IMR-90 (cell line): ENCODE measurements around the gene EDARADD. TPM values are rescaled to one million over a fixed set of nuclear protein-coding genes. Genes with fewer than 3 reads are reported as not detected.

ENCODE experiments used
- ATAC-seq: fragments of 200-7000 bp; cut with Tn5 transposase; 2 replicates; pipeline ENCODE4 v1.9.1; 2020; ENCODE audit warnings: low read depth, mild to moderate bottlenecking, moderate library complexity
- BruUV-seq: library from RNA; stranded (reverse); fragments of 400-500 nt; replicated peaks from 2 replicates; lab custom pipeline; 2021; lab: Mats Ljungman, UMichigan
- CTCF ChIA-PET: fragments of 300-600 bp; formaldehyde crosslinking; extraction: SDS; loops from one replicate; lab custom pipeline; 2021; ENCODE audit warnings: antibody characterized with exemption; lab: Yijun Ruan, JAX
- POLR2A ChIA-PET: fragments of 300-600 bp; sonication (Branson Sonifier 250); formaldehyde crosslinking; loops from one replicate; lab custom pipeline; 2022; ENCODE audit warnings: antibody characterized with exemption; ENCODE audit not compliant: unreplicated experiment; lab: Charles Lee
- DNase-seq: peaks from one replicate; pipeline ENCODE4 v3.0.0; 2013
- H2AFZ ChIP-seq: replicated peaks from 2 replicates; pipeline ENCODE3; 2013; ENCODE audit warnings: low read length, mild to moderate bottlenecking; ENCODE audit not compliant: poor library complexity
- H2AK5ac ChIP-seq: 2 replicates; pipeline ENCODE4 v1.6.1; 2013; ENCODE audit warnings: low read depth, low read length, inconsistent platforms
- H2AK9ac ChIP-seq: replicated peaks from 2 replicates; pipeline ENCODE3; 2013; ENCODE audit warnings: mild to moderate bottlenecking, low read depth, low read length, moderate library complexity; ENCODE audit not compliant: poor library complexity
- H2BK120ac ChIP-seq: 2 replicates; pipeline ENCODE4 v1.6.1; 2013; ENCODE audit warnings: low read depth, low read length, inconsistent platforms
- H2BK15ac ChIP-seq: 3 replicates; pipeline ENCODE4 v1.6.1; 2013; ENCODE audit warnings: low read depth, low read length, inconsistent platforms
- H2BK20ac ChIP-seq: 2 replicates; pipeline ENCODE4 v1.6.1; 2013; ENCODE audit warnings: low read depth, mild to moderate bottlenecking, inconsistent platforms, low read length, moderate library complexity
- H2BK5ac ChIP-seq: 2 replicates; pipeline ENCODE4 v1.6.1; 2013; ENCODE audit warnings: mild to moderate bottlenecking, low read depth, low read length, inconsistent platforms; ENCODE audit not compliant: poor library complexity, severe bottlenecking
- H3K14ac ChIP-seq: replicated peaks from 2 replicates; pipeline ENCODE4 v1.6.1; 2013; ENCODE audit warnings: low read depth, low read length, inconsistent platforms
- H3K18ac ChIP-seq: 2 replicates; pipeline ENCODE4 v1.6.1; 2013; ENCODE audit warnings: low read depth, low read length, control low read depth
- H3K23ac ChIP-seq: 2 replicates; pipeline ENCODE4 v1.6.1; 2013; ENCODE audit warnings: low read depth, low read length, inconsistent platforms
- H3K27ac ChIP-seq: 2 replicates; pipeline ENCODE4 v1.5.1; 2013; ENCODE audit warnings: mild to moderate bottlenecking, control low read depth, low read length; ENCODE audit not compliant: insufficient read depth
- H3K27me3 ChIP-seq: 2 replicates; pipeline ENCODE4 v1.6.1; 2013; ENCODE audit warnings: low read length; ENCODE audit not compliant: control insufficient read depth, insufficient read depth
- H3K36me3 ChIP-seq: 2 replicates; pipeline ENCODE4 v1.6.1; 2013; ENCODE audit warnings: low read length, mixed read lengths; ENCODE audit not compliant: control insufficient read depth, insufficient read depth
- H3K4ac ChIP-seq: 2 replicates; pipeline ENCODE4 v1.6.1; 2013; ENCODE audit warnings: low read depth, low read length, inconsistent platforms
- H3K4me1 ChIP-seq: 2 replicates; pipeline ENCODE4 v1.6.1; 2013; ENCODE audit warnings: low read length, mixed read lengths; ENCODE audit not compliant: control insufficient read depth, insufficient read depth
- H3K4me2 ChIP-seq: 2 replicates; pipeline ENCODE4 v1.6.1; 2013; ENCODE audit warnings: low read depth, mild to moderate bottlenecking, control low read depth, low read length, moderate library complexity
- H3K4me3 ChIP-seq: 2 replicates; pipeline ENCODE4 v1.5.1; 2013; ENCODE audit warnings: low read depth, mild to moderate bottlenecking, control low read depth, low read length, moderate library complexity; ENCODE audit not compliant: insufficient read depth
- H3K56ac ChIP-seq: 2 replicates; pipeline ENCODE4 v1.6.1; 2013; ENCODE audit warnings: low read length, inconsistent platforms; ENCODE audit not compliant: insufficient read depth; ENCODE audit errors: extremely low read depth
- H3K79me1 ChIP-seq, 2 experiments: 2 replicates each; pipeline ENCODE4 v1.6.1; 2013; ENCODE audit warnings: low read length in 2 of 2, inconsistent platforms in 1 of 2, low read depth in 1 of 2
- H3K9ac ChIP-seq: 2 replicates; pipeline ENCODE4 v1.6.1; 2013; ENCODE audit warnings: low read depth, low read length, control low read depth
- H3K9me1 ChIP-seq: 2 replicates; pipeline ENCODE4 v1.6.1; 2013; ENCODE audit warnings: low read length, inconsistent platforms; ENCODE audit not compliant: insufficient read depth
- H3K9me3 ChIP-seq: 2 replicates; pipeline ENCODE4 v1.6.1; 2013; ENCODE audit warnings: low read length; ENCODE audit not compliant: control insufficient read depth, insufficient read depth
- H4K20me1 ChIP-seq: 2 replicates; pipeline ENCODE4 v1.6.1; 2013; ENCODE audit warnings: low read length, inconsistent platforms; ENCODE audit not compliant: insufficient read depth
- H4K5ac ChIP-seq: 2 replicates; pipeline ENCODE4 v1.6.1; 2013; ENCODE audit warnings: mild to moderate bottlenecking, low read depth, low read length, control low read depth
- H4K8ac ChIP-seq, 2 experiments: 2 replicates each; pipeline ENCODE4 v1.6.1; 2013; ENCODE audit warnings: low read depth in 2 of 2, low read length in 2 of 2, control low read depth in 1 of 2, inconsistent platforms in 1 of 2
- H4K91ac ChIP-seq: 2 replicates; pipeline ENCODE4 v1.6.1; 2013; ENCODE audit warnings: low read depth, low read length, inconsistent platforms; ENCODE audit not compliant: insufficient read depth
- BHLHE40 ChIP-seq: fragments of 150-350 bp; IDR thresholded peaks from 2 replicates; pipeline ENCODE4 v1.6.1; 2016; ENCODE audit warnings: mild to moderate bottlenecking, low read depth, low read length
- CEBPB ChIP-seq: IDR thresholded peaks from 2 replicates; pipeline ENCODE4 v1.6.1; 2012; ENCODE audit warnings: low read depth, low read length, improper control_type of control experiment
- CHD1 ChIP-seq: IDR thresholded peaks from 2 replicates; pipeline ENCODE4 v1.6.1; 2012; ENCODE audit warnings: low read depth, low read length, improper control_type of control experiment
- FOS ChIP-seq: fragments of 150-350 bp; IDR thresholded peaks from 2 replicates; pipeline ENCODE4 v1.6.1; 2016; ENCODE audit warnings: low read depth, low read length
- MAFK ChIP-seq: IDR thresholded peaks from 2 replicates; pipeline ENCODE4 v1.6.1; 2012; ENCODE audit warnings: low read depth, low read length, improper control_type of control experiment
- MAZ ChIP-seq: IDR thresholded peaks from 2 replicates; pipeline ENCODE4 v1.6.1; 2012; ENCODE audit warnings: low read depth, mild to moderate bottlenecking, low read length, improper control_type of control experiment, moderate library complexity, borderline replicate concordance
- MXI1 ChIP-seq: IDR thresholded peaks from 2 replicates; pipeline ENCODE4 v1.6.1; 2012; ENCODE audit warnings: low read depth, mild to moderate bottlenecking, low read length, moderate library complexity, borderline replicate concordance
- NFE2L2 ChIP-seq: fragments of 150-350 bp; IDR thresholded peaks from 2 replicates; pipeline ENCODE4 v1.6.1; 2016; ENCODE audit warnings: low read depth, mild to moderate bottlenecking, low read length
- POLR2A ChIP-seq: IDR thresholded peaks from 2 replicates; pipeline ENCODE4 v1.6.1; 2012; ENCODE audit warnings: mild to moderate bottlenecking, low read depth, low read length
- RAD21 ChIP-seq: IDR thresholded peaks from 2 replicates; pipeline ENCODE4 v1.6.1; 2012; ENCODE audit warnings: low read length, improper control_type of control experiment
- RCOR1 ChIP-seq: IDR thresholded peaks from 2 replicates; pipeline ENCODE4 v1.6.1; 2012; ENCODE audit warnings: mild to moderate bottlenecking, low read length, improper control_type of control experiment; ENCODE audit not compliant: insufficient replicate concordance
- RFX5 ChIP-seq: IDR thresholded peaks from 2 replicates; pipeline ENCODE4 v1.8.0; 2012; ENCODE audit warnings: low read depth, mild to moderate bottlenecking, low read length, moderate library complexity
- SMC3 ChIP-seq: fragments of 150-350 bp; IDR thresholded peaks from 2 replicates; pipeline ENCODE4 v1.6.1; 2016; ENCODE audit warnings: low read depth, mild to moderate bottlenecking, antibody characterized with exemption, low read length, moderate library complexity
- USF2 ChIP-seq: fragments of 150-350 bp; IDR thresholded peaks from 2 replicates; pipeline ENCODE4 v1.6.1; 2017; ENCODE audit warnings: mild to moderate bottlenecking, antibody characterized with exemption, low read length, low read depth
- WGBS, 2 experiments: methylation state at CpG; one replicate each; pipeline versions ENCODE4 v1.1.5 to v1.1.7; 2013; ENCODE audit warnings: missing lambda C conversion rate in 2 of 2; ENCODE audit not compliant: insufficient read length in 1 of 2; ENCODE audit errors: extremely low coverage in 2 of 2; 5-methylcytosine and 5-hydroxymethylcytosine counted together
- dilution Hi-C: fragments of 300-500 bp; cut with HindIII; formaldehyde crosslinking; loops from one replicate; pipeline ENCODE4 v1.14.3; 2018; ENCODE audit warnings: low sequenced_read_pairs; ENCODE audit not compliant: unreplicated experiment
- in situ Hi-C: fragments of 300-500 bp; cut with MboI; formaldehyde crosslinking; loops from 3 replicates; pipeline ENCODE4 v1.14.3; 2019; ENCODE audit warnings: low sequenced_read_pairs, inconsistent platforms, mixed read lengths
- intact Hi-C: fragments of 100-400 bp; cut with micrococcal nuclease; formaldehyde crosslinking; loops from 2 replicates; pipeline ENCODE4 v1.10.0; 2022
- polyA plus RNA-seq, 3 experiments: library from polyadenylated mRNA; depleted of rRNA; stranded (reverse); fragments of >200 nt; gene quantifications; 2 replicates each; pipeline ENCODE4 v1.2.3, GENCODE V29; 2012; ENCODE audit warnings: low replicate concordance in 1 of 3
- total RNA-seq: library from RNA; depleted of rRNA; stranded (reverse); fragments of >200 nt; gene quantifications from 2 replicates; pipeline ENCODE4 v1.2.3, GENCODE V29; 2012
- TF ChIP-seq, protein P1 (sequence below): conservative IDR thresholded peaks from 2 replicates; pipeline ENCODE4 v1.5.1; 2012; ENCODE audit warnings: mild to moderate bottlenecking, low read depth, low read length, improper control_type of control experiment
- TF ChIP-seq, protein P2 (sequence below): fragments of 150-350 bp; IDR thresholded peaks from 2 replicates; pipeline ENCODE4 v1.6.1; 2016; ENCODE audit warnings: low read depth, mild to moderate bottlenecking, low read length, moderate library complexity, borderline replicate concordance

Gene EDARADD
- total and polyA plus RNA-seq, 2 of the 4 experiments (the other 2 are of a cell fraction), result not detected

DNA sequence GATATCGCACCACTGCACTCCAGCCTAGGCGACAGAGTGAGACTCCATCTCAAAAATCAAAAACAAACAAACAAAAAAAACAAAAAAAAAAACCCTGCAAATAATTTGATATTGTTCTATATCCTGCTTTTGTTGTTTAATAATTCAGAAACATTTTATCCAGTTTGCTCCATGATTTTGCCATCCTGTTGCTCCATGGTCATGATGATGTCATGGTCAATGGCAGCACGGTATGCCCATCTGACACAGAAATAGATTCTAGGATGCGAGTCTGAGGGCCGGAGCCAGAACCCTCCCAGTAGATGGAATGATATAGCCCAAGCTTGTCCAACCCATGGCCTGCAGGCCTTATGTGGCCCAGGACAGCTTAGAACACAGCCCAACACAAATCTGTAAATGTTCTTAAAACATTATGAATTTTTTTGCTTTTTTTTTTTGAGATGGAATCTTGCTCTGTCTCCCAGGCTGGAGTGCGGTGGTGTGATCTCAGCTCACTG lies 39.8 kb downstream of the EDARADD start:
- CTCF ChIA-PET, result no interaction called here
- BruUV-seq, result no TSS peak

More for the DNA sequence above, 39.8 kb downstream of the EDARADD start:
- no peak overlapping the region for H3K4me2 ChIP-seq
- no peak overlapping the region for H4K91ac ChIP-seq
- no peak overlapping the region for H2BK15ac ChIP-seq
- no peaks in the 10 kb centered on the region; the same call in 1 of the 2 replicates for H3K9me3 ChIP-seq
- H3K27ac ChIP-seq, result no peak overlapping the region
- H3K79me1 ChIP-seq, result no peaks in the 10 kb centered on the region
- 80% methylated on average over 1 of the region's 6 CpGs; no CpG with 5 or more reads in 1 of the 2 experiments for WGBS, 2 experiments
- no peak overlapping the region for H3K56ac ChIP-seq
- no peak overlapping the region for H2BK20ac ChIP-seq
- no peak for ATAC-seq
- no peaks in the 10 kb centered on the region for H3K4me1 ChIP-seq
- H3K27me3 ChIP-seq, result no peaks in the 10 kb centered on the region
- H2AK9ac ChIP-seq, result no peak overlapping the region
- H2BK120ac ChIP-seq, result no peak overlapping the region
- TF ChIP-seq RAD21 (no peak), CHD1 (no peak), SMC3 (no peak), RFX5 (no peak), FOS (no peak), MXI1 (no peak), BHLHE40 (no peak), CEBPB (no peak), NFE2L2 (no peak), MAZ (no peak), RCOR1 (no peak), MAFK (no peak), POLR2A (no peak), USF2 (no peak)
- TF ChIP-seq, protein P1, sequence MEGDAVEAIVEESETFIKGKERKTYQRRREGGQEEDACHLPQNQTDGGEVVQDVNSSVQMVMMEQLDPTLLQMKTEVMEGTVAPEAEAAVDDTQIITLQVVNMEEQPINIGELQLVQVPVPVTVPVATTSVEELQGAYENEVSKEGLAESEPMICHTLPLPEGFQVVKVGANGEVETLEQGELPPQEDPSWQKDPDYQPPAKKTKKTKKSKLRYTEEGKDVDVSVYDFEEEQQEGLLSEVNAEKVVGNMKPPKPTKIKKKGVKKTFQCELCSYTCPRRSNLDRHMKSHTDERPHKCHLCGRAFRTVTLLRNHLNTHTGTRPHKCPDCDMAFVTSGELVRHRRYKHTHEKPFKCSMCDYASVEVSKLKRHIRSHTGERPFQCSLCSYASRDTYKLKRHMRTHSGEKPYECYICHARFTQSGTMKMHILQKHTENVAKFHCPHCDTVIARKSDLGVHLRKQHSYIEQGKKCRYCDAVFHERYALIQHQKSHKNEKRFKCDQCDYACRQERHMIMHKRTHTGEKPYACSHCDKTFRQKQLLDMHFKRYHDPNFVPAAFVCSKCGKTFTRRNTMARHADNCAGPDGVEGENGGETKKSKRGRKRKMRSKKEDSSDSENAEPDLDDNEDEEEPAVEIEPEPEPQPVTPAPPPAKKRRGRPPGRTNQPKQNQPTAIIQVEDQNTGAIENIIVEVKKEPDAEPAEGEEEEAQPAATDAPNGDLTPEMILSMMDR, result no peak
- TF ChIP-seq, protein P2, sequence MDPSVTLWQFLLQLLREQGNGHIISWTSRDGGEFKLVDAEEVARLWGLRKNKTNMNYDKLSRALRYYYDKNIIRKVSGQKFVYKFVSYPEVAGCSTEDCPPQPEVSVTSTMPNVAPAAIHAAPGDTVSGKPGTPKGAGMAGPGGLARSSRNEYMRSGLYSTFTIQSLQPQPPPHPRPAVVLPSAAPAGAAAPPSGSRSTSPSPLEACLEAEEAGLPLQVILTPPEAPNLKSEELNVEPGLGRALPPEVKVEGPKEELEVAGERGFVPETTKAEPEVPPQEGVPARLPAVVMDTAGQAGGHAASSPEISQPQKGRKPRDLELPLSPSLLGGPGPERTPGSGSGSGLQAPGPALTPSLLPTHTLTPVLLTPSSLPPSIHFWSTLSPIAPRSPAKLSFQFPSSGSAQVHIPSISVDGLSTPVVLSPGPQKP, result no peak
- H3K18ac ChIP-seq, result no peak overlapping the region
- no peak overlapping the region for H4K5ac ChIP-seq
- H3K36me3 ChIP-seq, result no peaks in the 10 kb centered on the region
- dilution Hi-C loops, result no loop called here
- DNase-seq, result no peak
- no peak overlapping the region for H2AK5ac ChIP-seq
- H3K4ac ChIP-seq, result no peak overlapping the region
- no peaks in the 10 kb centered on the region for H4K20me1 ChIP-seq
- in situ Hi-C loops, result no loop called here
- no peaks in the 10 kb centered on the region for H3K9me1 ChIP-seq
- intact Hi-C loops, result no loop called here
- H3K23ac ChIP-seq, result no peak overlapping the region
- no peak overlapping the region for H3K9ac ChIP-seq
- no peak overlapping the region for H3K14ac ChIP-seq
- POLR2A ChIA-PET, result no interaction called here
- no peak overlapping the region for H4K8ac ChIP-seq
- no peak overlapping the region for H2BK5ac ChIP-seq
- H2AFZ ChIP-seq, result no peak overlapping the region
- no peak overlapping the region for H3K4me3 ChIP-seq
